ENCODE data around the gene KIF2C.
"Not testable (repeated sequence)": the region's sequence is repeated elsewhere in the genome, so short reads cannot be mapped to it uniquely, and the experiment has no call there.

KIF2C gene

GRCh38 chr1:44739307-44740178, at the start of gene KIF2C:
Gene KIF2C (plus strand): TSS chr1:44739837. CDS start chr1:44739933, 96 bp downstream.
- FAIRE-seq: peak; percentile 95

DNA sequence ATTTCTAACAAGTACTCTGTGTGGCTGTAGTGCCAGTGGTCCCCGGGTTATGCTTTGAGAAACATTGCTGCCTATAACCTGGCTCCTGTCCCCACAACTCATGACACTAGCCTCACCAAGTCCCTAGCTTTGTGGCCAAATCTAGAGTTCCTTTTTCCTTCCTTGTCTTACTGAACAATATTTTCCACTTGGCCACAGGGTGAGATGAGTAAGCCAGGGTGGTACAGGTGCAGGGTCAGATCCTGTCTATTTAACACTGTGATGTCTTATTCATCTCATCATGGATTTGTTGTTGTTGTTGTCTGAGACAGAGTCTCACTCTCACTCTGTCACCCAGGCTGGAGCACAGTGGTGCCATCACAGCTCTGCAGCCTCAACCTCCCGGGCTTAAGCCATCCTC, 46.5 kb upstream of the KIF2C start:
- no peak for FAIRE-seq

GRCh38 chr1:44693900-44694299, 45.7 kb upstream of the KIF2C start:
- no peak for FAIRE-seq

DNA sequence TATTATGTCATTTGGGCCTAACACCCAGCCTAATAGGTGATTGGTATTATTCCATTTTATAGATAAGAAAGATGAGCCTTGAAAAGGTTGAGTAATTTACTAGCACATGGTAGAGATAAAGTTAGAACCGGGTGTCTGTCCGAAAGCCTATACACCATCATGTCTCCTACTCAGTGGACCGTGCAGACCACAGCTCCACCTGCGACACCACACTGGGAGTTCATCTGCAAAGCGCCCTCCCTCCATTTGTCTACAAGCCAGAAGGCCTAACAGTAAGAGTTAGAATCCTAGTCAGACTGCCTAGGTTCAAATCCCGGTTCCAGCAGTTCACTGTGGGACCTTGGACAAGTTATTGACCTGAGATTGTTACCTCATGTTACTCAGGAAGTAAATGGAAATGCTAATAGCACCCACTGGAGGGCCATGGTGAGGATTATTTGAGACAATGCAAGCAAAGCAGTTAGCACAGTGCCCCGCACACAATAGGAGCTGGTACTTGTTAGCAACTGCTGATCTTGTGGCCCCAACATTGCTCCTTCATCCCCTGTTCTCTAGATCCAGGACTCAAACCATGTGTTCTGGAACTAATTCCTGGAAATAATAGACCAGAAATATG, 44.7 kb upstream of the KIF2C start:
- no peak for FAIRE-seq

- no peak for FAIRE-seq
These were observed 44.0 kb upstream of the KIF2C start for GRCh38 chr1:44695671-44696070.

GRCh38 chr1:44696101-44696500, 43.5 kb upstream of the KIF2C start:
- FAIRE-seq: no peak

- no peak for FAIRE-seq
These were observed 42.8 kb upstream of the KIF2C start for GRCh38 chr1:44696789-44697345.

- no peak for FAIRE-seq
These were observed 41.5 kb upstream of the KIF2C start for GRCh38 chr1:44698138-44698537.

DNA sequence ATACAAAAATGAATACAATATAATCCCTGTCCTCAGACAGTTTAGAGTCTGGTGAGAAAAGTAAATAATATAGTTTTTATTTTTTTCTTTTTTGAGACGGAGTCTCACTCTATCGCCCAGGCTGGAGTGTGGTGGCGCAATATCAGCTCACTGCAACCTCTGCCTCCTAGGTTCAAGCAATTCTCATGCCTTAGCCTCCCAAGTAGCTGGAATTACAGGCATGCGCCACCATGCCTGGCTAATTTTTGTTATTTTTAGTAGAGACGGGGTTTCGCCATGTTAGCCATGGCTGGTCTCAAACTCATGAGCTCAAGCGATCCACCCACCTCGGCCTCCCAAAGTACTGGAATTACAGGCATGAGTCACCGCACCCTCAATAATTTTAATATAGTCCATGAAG, 40.3 kb upstream of the KIF2C start:
- not testable (repeated sequence) for FAIRE-seq

DNA sequence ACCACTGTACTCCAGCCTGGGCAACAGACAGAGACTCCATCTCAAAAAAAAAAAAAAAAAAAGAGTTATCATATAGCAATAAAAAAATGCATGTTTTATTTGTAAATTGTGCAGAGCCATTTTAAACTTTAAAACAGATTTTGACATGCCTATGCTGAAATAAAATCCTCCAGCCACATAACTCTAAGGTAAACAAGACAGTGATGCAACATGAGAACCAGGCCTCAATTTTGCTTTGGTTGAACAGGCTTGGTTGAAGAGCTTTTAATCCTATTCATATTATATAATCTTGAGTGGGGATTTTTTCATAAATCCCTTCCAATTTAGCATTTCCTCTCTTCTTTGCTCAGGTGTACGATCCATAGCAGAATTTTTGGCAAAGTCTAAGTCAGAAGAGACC, 39.1 kb upstream of the KIF2C start:
- no peak for FAIRE-seq

- no peak for FAIRE-seq
These were observed 38.5 kb upstream of the KIF2C start for GRCh38 chr1:44701141-44701573.

DNA sequence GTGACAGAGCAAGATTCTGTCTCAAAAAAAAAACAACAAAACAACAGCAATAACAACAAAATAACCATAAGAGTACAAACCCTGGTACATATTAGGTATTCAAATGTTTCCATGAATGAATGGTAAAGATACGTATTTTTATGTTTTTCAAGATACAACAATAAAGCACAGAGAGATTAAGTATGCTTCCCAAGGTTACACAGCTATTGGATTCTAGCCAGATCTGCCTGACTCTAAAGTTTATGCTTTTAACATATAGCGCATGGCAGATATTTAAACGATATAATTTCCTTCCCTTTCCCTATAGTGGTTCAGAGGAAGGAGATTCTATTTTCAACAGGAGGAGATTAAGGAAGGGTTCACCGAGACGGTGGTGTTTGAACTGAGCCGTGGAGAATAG, 34.2 kb upstream of the KIF2C start:
- FAIRE-seq: no peak

DNA sequence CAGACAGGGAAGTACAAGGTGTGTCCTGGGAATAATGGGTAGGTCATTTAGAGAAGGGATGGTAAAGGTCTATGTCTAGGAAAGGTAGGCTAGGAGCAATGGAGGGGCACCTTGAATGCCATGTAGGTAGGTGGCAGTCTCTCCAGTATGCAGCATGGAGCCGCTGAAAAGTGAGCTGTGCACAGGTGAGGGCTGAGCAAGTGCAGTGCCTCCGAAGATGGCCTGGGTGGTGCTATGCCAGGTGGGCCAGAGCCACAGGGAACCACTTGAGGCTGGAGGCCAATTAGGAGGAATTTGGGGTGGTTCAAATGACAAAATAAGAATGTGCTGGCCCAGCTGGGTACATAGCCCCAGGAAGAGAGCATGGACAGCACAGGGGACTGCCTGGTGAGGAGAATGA, 33.7 kb upstream of the KIF2C start:
- FAIRE-seq: no peak

DNA sequence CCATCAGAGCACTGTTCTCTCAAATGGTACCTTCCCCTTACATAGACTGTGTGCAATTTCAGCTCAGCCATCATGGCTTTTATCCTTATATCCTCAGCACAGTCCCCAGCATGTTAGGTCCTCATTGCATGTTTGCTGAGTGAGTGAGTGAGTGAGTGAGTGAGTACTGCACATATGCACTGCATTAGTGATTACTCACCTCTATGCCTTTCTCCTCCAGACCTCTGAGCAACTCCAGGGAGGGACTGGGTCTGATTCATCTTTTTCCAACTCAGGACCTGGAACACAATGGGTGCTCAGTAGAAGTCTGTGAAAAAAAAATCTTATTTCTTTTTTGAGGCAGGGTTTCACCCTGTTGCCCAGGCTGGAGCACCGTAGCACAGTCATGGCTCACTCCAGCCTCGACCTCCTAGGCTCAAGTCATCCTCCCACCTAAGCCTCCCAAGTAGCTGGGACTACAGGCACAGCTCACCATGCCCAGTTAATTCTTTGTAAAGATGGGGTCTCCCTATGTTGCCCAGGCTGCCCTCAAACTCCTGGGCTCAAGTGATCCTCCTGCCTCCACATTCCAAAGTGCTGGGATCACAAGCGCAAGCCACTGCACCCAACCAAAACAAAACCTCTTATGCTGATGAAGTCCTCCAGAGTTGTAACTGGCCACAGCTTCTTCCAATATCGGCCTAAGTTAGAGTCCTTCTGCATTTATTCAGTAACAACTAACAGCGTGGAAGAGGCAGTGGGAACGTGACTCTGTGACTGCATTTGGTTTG, 32.3 kb upstream of the KIF2C start:
- FAIRE-seq: no peak

DNA sequence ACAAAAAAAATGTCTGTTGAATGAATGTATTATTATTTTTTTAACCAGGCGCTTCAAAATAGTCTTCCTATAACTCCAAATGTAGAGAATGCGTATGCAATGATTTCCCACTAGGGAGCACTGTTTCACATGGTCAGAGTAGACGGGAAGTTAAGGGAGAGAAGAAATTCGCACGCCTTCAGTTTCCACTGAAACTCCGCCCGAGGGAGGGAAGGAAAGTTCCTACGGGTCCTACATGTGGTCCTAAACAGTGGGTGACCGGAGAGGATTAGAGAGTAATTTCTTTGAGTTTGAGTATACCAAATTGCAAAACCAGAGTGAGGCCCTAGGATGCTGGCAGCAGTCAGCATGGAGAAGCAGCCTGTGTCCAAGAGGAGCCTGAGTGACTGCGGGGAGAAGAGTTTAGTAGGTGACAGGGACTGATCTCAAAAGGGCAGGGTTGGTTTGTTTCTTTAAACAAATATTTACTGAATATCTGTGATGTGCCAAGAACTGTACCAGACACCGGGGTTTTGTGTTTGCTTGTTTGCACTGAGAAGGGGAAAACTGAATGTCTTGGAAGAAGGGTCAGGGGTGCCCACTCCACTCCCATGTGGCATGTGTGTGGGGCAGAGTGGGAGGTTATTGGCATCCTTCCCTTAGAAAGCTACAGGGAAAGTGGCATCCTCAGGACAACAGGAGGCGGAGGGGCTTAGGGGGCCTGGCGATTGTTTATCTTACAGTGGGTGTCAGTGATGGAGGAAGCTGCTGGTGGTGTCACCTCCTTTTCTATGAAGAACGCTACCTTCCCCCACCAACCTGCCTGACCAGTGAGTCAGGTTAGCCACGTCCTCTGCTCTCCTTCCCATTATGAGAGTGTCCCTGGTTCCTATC, 31.4 kb upstream of the KIF2C start:
- peak; percentile 79 for FAIRE-seq

DNA sequence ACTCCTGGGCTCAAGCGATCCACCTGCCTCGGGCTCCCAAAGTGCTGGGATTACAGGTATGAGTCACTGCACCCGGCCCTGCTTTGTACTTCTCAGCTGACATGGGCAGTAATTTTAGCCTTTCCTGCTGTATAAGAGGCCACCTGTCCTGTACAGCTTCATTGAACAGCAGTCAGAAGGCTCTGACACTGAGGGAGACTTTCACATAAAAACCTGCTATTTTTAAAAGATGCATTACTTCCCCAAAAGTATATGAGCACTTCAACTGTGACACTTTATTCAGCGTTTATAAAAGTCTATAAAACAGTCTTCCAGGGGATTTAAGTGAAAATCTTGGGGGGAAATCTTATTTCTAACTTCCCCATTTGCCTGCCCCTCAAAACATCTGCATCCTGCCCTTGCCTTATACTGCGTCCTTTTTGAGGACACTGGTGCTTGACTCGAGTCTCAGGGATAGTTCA, 26.3 kb upstream of the KIF2C start:
- FAIRE-seq: no peak

DNA sequence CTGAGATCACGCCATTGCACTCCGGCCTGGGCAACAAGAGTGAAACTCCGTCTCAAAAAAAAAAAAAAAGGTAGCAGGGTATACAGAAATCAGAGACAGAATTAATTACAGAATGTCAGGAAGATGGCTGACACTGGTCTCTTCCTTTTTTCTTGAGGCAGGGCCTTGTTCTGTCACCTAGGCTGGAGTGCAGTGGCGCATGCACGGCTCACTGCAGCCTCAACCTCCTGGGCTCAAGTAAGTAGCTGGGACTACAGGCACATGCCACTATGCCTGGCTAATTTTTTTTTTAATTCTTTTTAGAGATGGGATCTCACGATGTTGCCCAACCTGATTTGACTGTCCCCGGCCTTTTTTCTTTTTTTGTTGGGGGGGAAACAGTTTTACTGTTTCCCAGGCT, 25.1 kb upstream of the KIF2C start:
- no peak for FAIRE-seq

DNA sequence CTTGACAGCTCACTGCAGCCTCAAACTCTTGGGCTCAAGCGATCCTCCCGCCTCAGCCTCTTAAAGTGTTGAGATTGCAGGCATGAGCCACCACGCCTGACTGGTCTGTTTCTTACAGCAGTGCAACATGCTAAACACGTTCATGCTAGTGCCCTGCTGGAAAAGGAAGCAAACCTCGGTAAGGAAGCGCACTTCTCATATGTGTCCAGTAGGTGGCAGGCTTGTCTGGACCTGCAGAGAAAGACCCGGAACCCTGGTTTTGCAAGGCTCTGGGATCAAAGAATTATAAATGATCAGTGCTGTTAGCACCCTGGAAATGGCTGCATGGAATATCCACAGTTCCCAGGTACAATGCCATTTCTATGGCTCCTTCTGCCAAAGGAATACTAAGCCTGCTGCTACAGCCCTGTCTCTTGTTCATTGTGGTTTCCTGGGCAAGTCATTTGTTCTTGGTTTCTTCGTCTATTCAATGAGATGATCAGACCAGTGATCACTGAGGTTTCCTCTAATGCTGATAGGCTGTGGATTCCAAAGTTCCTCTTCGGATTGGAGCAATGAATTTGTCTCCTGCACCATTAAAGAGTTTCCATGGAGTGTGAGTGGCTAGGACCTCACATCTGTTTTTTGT, 24.6 kb upstream of the KIF2C start:
- no peak for FAIRE-seq

GRCh38 chr1:44717156-44717555, 22.5 kb upstream of the KIF2C start:
- no peak for FAIRE-seq

DNA sequence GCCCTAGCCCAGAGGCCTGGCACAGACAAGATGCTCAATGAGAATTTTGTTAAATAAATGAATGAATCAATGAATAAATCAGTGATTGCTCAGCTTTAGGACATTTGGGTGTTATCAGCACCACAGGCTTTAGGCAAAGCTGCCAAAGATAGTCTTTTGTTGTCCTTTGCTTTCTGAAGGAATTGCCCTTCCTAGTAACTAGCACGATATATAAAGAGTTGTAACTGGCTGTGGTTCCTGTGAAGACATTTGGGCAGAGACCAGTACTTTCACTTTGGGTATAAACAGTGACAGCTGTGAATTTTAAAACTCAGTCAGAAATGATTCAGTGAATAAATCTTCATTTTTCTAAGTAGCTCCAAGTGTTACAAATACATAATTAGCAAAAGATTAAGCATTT, 22.0 kb upstream of the KIF2C start:
- FAIRE-seq: no peak

GRCh38 chr1:44718091-44718490, 21.5 kb upstream of the KIF2C start:
- no peak for FAIRE-seq

DNA sequence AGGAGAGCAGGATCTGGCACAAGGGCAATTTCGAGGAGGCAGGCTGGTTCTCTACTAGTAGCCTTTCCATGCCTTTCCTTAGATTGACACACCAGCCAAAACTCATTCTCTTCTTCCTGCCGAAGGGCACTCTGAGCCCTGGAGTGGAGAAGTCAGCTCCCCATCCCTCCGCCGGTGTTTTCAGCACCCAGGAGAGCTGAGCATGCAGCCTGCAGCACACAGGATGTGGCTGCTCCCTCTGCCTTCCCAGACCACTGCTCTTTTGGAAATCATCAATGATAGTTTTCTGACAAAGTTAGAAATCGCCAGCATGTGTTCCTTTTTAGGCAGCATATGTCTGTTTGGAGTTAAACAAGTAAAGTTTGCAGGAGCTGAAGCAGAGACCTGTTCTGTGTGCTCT, 20.3 kb upstream of the KIF2C start:
- no peak for FAIRE-seq
